HepG2 (cell line): Measurements from ENCODE around the gene ATP8A2. TPM values are rescaled to one million over a fixed set of nuclear protein-coding genes. Genes with fewer than 3 reads are reported as not detected.

Experiments used
- ATAC-seq: fragments of 200-7000 bp; cut with Tn5 transposase; 3 replicates; pipeline ENCODE4 v1.9.1; 2020; ENCODE audit warnings: mild to moderate bottlenecking, moderate library complexity
- BruUV-seq: library from RNA; stranded (reverse); fragments of 400-500 nt; replicated peaks from 2 replicates; lab custom pipeline; 2021; lab: Mats Ljungman, UMichigan
- CTCF ChIA-PET: fragments of 300-600 bp; formaldehyde crosslinking; extraction: SDS; loops from one replicate; lab custom pipeline; 2021; ENCODE audit warnings: low total read pairs, inconsistent platforms, low intra/inter-chr PET ratio; lab: Yijun Ruan, JAX
- POLR2A ChIA-PET: fragments of 350-600 bp; sonication (Branson Sonifier 250); formaldehyde crosslinking; loops from one replicate; lab custom pipeline; 2020; ENCODE audit warnings: antibody characterized with exemption, inconsistent platforms; lab: Yijun Ruan, JAX
- DNase-seq: peaks from one replicate; pipeline ENCODE4 v3.0.0-alpha.2; 2015; ENCODE audit warnings: low spot score
- FAIRE-seq: peaks from 3 replicates; lab custom pipeline; 2011; peaks lifted over from hg19 to GRCh38; lab: Jason Lieb, UNC
- H2AFZ ChIP-seq: one replicate; pipeline ENCODE4 v1.6.1; 2011; ENCODE audit warnings: low read length, inconsistent platforms
- H3K27ac ChIP-seq: fragments of 300-600 bp; 3 replicates; pipeline ENCODE4 v1.8.0; 2011; ENCODE audit warnings: mixed run types, mild to moderate bottlenecking, mixed read lengths, low read length, inconsistent platforms; ENCODE audit not compliant: insufficient read depth; ENCODE audit errors: extremely low read length
- H3K27me3 ChIP-seq, 2 experiments: fragments of 200-600 bp in 1 of 2; 2 replicates in 1 of 2; 3 replicates in 1 of 2; pipeline versions ENCODE4 v1.6.0 to v1.8.0; 2011; ENCODE audit warnings: low read length in 2 of 2, mild to moderate bottlenecking in 2 of 2, moderate library complexity in 2 of 2, inconsistent platforms in 1 of 2; ENCODE audit not compliant: insufficient read depth in 2 of 2, control insufficient read depth in 1 of 2
- H3K36me3 ChIP-seq, 2 experiments: fragments of 200-600 bp in 1 of 2; replicated peaks in 1 of 2; 2 replicates in 1 of 2; 3 replicates in 1 of 2; pipeline versions ENCODE4 v1.5.1 to v1.8.0; 2011; ENCODE audit warnings: low read length in 2 of 2, inconsistent platforms in 1 of 2; ENCODE audit not compliant: insufficient read depth in 2 of 2, control insufficient read depth in 1 of 2
- H3K4me1 ChIP-seq: 2 replicates; pipeline ENCODE4 v1.5.1; 2012; ENCODE audit warnings: low read length, inconsistent platforms; ENCODE audit not compliant: insufficient read depth
- H3K4me2 ChIP-seq: 2 replicates; pipeline ENCODE4 v1.6.0; 2011; ENCODE audit warnings: low read depth, low read length, inconsistent platforms
- H3K4me3 ChIP-seq, 3 experiments: fragments of 200-600 bp in 1 of 3; sonication (generic), shearing (Covaris generic) in 1 of 3; replicated peaks in 1 of 3; 2 replicates each; pipeline ENCODE4 v1.5.1; 2011 to 2016; ENCODE audit warnings: low read length in 3 of 3, inconsistent platforms in 2 of 3, low read depth in 2 of 3, mild to moderate bottlenecking in 2 of 3, control low read depth in 1 of 3, mixed read lengths in 1 of 3; ENCODE audit not compliant: insufficient read depth in 1 of 3
- H3K79me2 ChIP-seq: one replicate; pipeline ENCODE4 v1.6.1; 2011; ENCODE audit warnings: low read length, inconsistent platforms; ENCODE audit not compliant: insufficient read depth
- H3K9ac ChIP-seq: 2 replicates; pipeline ENCODE4 v1.6.0; 2011; ENCODE audit warnings: mild to moderate bottlenecking, low read depth, low read length, inconsistent platforms; ENCODE audit not compliant: insufficient read depth
- H3K9me3 ChIP-seq: 2 replicates; pipeline ENCODE4 v1.5.1; 2012; ENCODE audit warnings: mild to moderate bottlenecking, low read length
- H4K20me1 ChIP-seq: 2 replicates; pipeline ENCODE4 v1.6.0; 2011; ENCODE audit warnings: inconsistent platforms, mild to moderate bottlenecking, low read length, moderate library complexity; ENCODE audit not compliant: insufficient read depth
- CHD2 ChIP-seq: IDR thresholded peaks from 2 replicates; pipeline ENCODE4 v1.6.1; 2011; ENCODE audit warnings: low read depth, low read length, improper control_type of control experiment
- NR1H2 ChIP-seq: sonication (generic); formaldehyde crosslinking; IDR thresholded peaks from 2 replicates; pipeline ENCODE4 v1.8.1; 2022; ENCODE audit warnings: low read depth, missing genetic modification reagents, borderline replicate concordance
- ONECUT2 ChIP-seq: sonication (generic); formaldehyde crosslinking; IDR thresholded peaks from 2 replicates; pipeline ENCODE4 v1.4.0; 2020; ENCODE audit warnings: missing genetic modification reagents
- RBM39 ChIP-seq: fragments of 200-400 bp; formaldehyde crosslinking; IDR thresholded peaks from one replicate; pipeline ENCODE4 v1.6.1; 2018; ENCODE audit warnings: antibody characterized with exemption, mild to moderate bottlenecking, low read depth, low read length; ENCODE audit not compliant: poor library complexity, severe bottlenecking
- ZBTB20 ChIP-seq: sonication (generic); formaldehyde crosslinking; IDR thresholded peaks from 2 replicates; pipeline ENCODE4 v1.8.1; 2023; ENCODE audit warnings: missing genetic modification reagents, low read depth, mild to moderate bottlenecking, borderline replicate concordance
- ZNF20 ChIP-seq: sonication (generic); formaldehyde crosslinking; IDR thresholded peaks from 2 replicates; pipeline ENCODE4 v1.4.0; 2020; ENCODE audit warnings: mild to moderate bottlenecking, moderate library complexity, missing genetic modification reagents
- ZNF331 ChIP-seq: sonication (generic); formaldehyde crosslinking; IDR thresholded peaks from 2 replicates; pipeline ENCODE4 v1.4.0; 2020; ENCODE audit warnings: missing genetic modification reagents
- ZNF496 ChIP-seq: sonication (generic); formaldehyde crosslinking; IDR thresholded peaks from 2 replicates; pipeline ENCODE4 v1.8.1; 2023; ENCODE audit warnings: mild to moderate bottlenecking, moderate library complexity, missing genetic modification reagents; ENCODE audit not compliant: insufficient replicate concordance
- ZNF670 ChIP-seq: sonication (generic); formaldehyde crosslinking; IDR thresholded peaks from 2 replicates; pipeline ENCODE4 v1.8.0; 2022; ENCODE audit warnings: mild to moderate bottlenecking, missing genetic modification reagents, borderline replicate concordance
- WGBS: methylation state at CpG from one replicate; pipeline ENCODE4 v1.1.6; 2017; ENCODE audit warnings: low lambda C conversion rate; 5-methylcytosine and 5-hydroxymethylcytosine counted together
- in situ Hi-C: cut with HindIII; loops from 2 replicates; pipeline ENCODE4 v1.10.0; 2017; ENCODE audit warnings: low pct_unique_long_range_greater_than_20kb; ENCODE audit not compliant: extremely low pct_ligation_motif_present
- intact Hi-C: fragments of 100-400 bp; cut with micrococcal nuclease; formaldehyde crosslinking; loops from one replicate; pipeline ENCODE4 v1.10.0; 2022; ENCODE audit not compliant: unreplicated experiment
- polyA plus RNA-seq, 8 experiments: library from polyadenylated mRNA; depleted of rRNA in 3 of 8; stranded (reverse) in 7 of 8; unstranded in 1 of 8; fragments of >200 nt; fragmentation: Illumina TruSeq in 4 of 8; extraction: Trizol in 4 of 8; gene quantifications; 2 replicates each; pipeline versions ENCODE4 v1.2.1 to v1.2.3, GENCODE V29; 2011 to 2016; ENCODE audit warnings: low read depth in 4 of 8, missing spikeins in 1 of 8, mixed read lengths in 1 of 8; ENCODE audit not compliant: insufficient read depth in 1 of 8
- total RNA-seq, 5 experiments: library from RNA; depleted of rRNA; stranded (reverse); fragments of >200 nt; fragmentation: Illumina TruSeq; extraction: Trizol; gene quantifications; 2 replicates each; pipeline ENCODE4 v1.2.3, GENCODE V29; 2016; ENCODE audit warnings: low read depth in 1 of 5
- TF ChIP-seq, protein P1 (sequence below): sonication (generic); formaldehyde crosslinking; IDR thresholded peaks from 2 replicates; pipeline ENCODE4 v1.4.0; 2020; ENCODE audit warnings: missing genetic modification reagents, borderline replicate concordance
- TF ChIP-seq, protein P2 (sequence below): sonication (generic); formaldehyde crosslinking; IDR thresholded peaks from 2 replicates; pipeline ENCODE4 v1.8.1; 2023; ENCODE audit warnings: mild to moderate bottlenecking, missing genetic modification reagents, borderline replicate concordance
- TF ChIP-seq, protein P3 (sequence below): sonication (generic); formaldehyde crosslinking; IDR thresholded peaks from 2 replicates; pipeline ENCODE4 v1.5.1; 2020; ENCODE audit warnings: missing genetic modification reagents, mild to moderate bottlenecking, borderline replicate concordance
- TF ChIP-seq, protein P4 (sequence below): sonication (generic); formaldehyde crosslinking; IDR thresholded peaks from 2 replicates; pipeline ENCODE4 v1.4.0; 2020; ENCODE audit warnings: mild to moderate bottlenecking, missing genetic modification reagents
- TF ChIP-seq, protein P5 (sequence below): sonication (generic); formaldehyde crosslinking; IDR thresholded peaks from 2 replicates; pipeline ENCODE4 v1.5.1; 2020; ENCODE audit warnings: missing genetic modification reagents, mild to moderate bottlenecking, borderline replicate concordance

Gene ATP8A2
- total and polyA plus RNA-seq, 2 of the 13 experiments (the other 11 are each of a cell fraction or from before 2014, with no cell fraction given): 0.09 TPM; not detected in 1

DNA sequence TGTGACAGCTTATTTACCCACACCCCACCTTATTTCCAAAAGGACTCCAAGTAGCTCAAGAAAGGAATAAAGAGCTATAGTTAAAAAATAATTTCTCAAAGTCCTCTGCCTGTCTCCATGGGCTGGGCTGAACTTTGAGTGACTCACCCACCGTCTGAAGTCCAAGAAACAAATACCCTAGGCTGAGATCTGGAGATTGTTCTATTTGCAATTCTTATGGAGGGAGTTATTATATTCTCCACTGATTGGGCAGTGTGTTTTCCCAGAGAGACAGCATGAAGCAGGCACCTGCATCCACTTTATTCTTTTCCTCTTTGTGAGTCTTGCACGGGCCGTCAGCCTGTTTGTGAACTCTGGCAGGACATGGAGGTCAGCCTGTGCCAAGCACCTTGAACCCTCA is 616.9 kb downstream of the ATP8A2 start:
- H3K27me3 ChIP-seq: no peaks in the 10 kb centered on the region
- 2% methylated on average over 3 of the region's 3 CpGs for WGBS
- H3K27ac ChIP-seq: no peak overlapping the region
- in situ Hi-C loops: no loop called here
- H3K4me3 ChIP-seq: no peak overlapping the region
- H3K36me3 ChIP-seq: no peaks in the 10 kb centered on the region
- no peaks in the 10 kb centered on the region for H3K4me1 ChIP-seq
- TF ChIP-seq ZNF20 (CRISPR knock-in tag) (no peak), NR1H2 (no peak), RBM39 (no peak), ONECUT2 (CRISPR knock-in tag) (no peak), ZNF331 (CRISPR knock-in tag) (no peak), ZNF670 (no peak), ZBTB20 (CRISPR knock-in tag) (no peak), CHD2 (no peak), ZNF496 (CRISPR knock-in tag) (no peak)
- TF ChIP-seq, protein P1, sequence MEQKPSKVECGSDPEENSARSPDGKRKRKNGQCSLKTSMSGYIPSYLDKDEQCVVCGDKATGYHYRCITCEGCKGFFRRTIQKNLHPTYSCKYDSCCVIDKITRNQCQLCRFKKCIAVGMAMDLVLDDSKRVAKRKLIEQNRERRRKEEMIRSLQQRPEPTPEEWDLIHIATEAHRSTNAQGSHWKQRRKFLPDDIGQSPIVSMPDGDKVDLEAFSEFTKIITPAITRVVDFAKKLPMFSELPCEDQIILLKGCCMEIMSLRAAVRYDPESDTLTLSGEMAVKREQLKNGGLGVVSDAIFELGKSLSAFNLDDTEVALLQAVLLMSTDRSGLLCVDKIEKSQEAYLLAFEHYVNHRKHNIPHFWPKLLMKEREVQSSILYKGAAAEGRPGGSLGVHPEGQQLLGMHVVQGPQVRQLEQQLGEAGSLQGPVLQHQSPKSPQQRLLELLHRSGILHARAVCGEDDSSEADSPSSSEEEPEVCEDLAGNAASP (CRISPR knock-in tag): no peak
- TF ChIP-seq, protein P2, sequence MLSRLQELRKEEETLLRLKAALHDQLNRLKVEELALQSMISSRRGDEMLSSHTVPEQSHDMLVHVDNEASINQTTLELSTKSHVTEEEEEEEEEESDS (CRISPR knock-in tag): no peak
- TF ChIP-seq, protein P3, sequence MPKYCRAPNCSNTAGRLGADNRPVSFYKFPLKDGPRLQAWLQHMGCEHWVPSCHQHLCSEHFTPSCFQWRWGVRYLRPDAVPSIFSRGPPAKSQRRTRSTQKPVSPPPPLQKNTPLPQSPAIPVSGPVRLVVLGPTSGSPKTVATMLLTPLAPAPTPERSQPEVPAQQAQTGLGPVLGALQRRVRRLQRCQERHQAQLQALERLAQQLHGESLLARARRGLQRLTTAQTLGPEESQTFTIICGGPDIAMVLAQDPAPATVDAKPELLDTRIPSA (CRISPR knock-in tag): no peak
- TF ChIP-seq, protein P4, sequence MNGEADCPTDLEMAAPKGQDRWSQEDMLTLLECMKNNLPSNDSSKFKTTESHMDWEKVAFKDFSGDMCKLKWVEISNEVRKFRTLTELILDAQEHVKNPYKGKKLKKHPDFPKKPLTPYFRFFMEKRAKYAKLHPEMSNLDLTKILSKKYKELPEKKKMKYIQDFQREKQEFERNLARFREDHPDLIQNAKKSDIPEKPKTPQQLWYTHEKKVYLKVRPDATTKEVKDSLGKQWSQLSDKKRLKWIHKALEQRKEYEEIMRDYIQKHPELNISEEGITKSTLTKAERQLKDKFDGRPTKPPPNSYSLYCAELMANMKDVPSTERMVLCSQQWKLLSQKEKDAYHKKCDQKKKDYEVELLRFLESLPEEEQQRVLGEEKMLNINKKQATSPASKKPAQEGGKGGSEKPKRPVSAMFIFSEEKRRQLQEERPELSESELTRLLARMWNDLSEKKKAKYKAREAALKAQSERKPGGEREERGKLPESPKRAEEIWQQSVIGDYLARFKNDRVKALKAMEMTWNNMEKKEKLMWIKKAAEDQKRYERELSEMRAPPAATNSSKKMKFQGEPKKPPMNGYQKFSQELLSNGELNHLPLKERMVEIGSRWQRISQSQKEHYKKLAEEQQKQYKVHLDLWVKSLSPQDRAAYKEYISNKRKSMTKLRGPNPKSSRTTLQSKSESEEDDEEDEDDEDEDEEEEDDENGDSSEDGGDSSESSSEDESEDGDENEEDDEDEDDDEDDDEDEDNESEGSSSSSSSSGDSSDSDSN (CRISPR knock-in tag): no peak
- TF ChIP-seq, protein P5, sequence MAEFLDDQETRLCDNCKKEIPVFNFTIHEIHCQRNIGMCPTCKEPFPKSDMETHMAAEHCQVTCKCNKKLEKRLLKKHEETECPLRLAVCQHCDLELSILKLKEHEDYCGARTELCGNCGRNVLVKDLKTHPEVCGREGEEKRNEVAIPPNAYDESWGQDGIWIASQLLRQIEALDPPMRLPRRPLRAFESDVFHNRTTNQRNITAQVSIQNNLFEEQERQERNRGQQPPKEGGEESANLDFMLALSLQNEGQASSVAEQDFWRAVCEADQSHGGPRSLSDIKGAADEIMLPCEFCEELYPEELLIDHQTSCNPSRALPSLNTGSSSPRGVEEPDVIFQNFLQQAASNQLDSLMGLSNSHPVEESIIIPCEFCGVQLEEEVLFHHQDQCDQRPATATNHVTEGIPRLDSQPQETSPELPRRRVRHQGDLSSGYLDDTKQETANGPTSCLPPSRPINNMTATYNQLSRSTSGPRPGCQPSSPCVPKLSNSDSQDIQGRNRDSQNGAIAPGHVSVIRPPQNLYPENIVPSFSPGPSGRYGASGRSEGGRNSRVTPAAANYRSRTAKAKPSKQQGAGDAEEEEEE (CRISPR knock-in tag): no peak
- no peak for FAIRE-seq
- no peaks in the 10 kb centered on the region for H3K79me2 ChIP-seq
- intact Hi-C loops: no loop called here
- H3K4me2 ChIP-seq: no peak overlapping the region
- H2AFZ ChIP-seq: no peak overlapping the region
- H3K9ac ChIP-seq: no peak overlapping the region
- BruUV-seq: no TSS peak
- DNase-seq: no peak
- H3K9me3 ChIP-seq: no peaks in the 10 kb centered on the region
- H4K20me1 ChIP-seq: no peaks in the 10 kb centered on the region
- POLR2A ChIA-PET: no interaction called here
- no peak for ATAC-seq
- CTCF ChIA-PET: no interaction called here
